Activated T-helper 1 cell treated with anti-CD3 and anti-CD28 coated beads, Interleukin-12 subunit alpha, Interleukin-12 subunit beta, Interleukin-2, Interleukin-4 antibody, amounts not matched to agents 30 ng/mL and 10 ng/mL and 1 ng/mL, durations not matched to agents 14 hours and 24 hours and 36 hours (primary cell): Measurements from ENCODE around the gene GGNBP2. TPM values are rescaled to one million over a fixed set of nuclear protein-coding genes. Genes with fewer than 3 reads are reported as not detected.

Source experiments
- DNase-seq: peaks from one replicate; pipeline ENCODE4 v3.0.0; 2021; ENCODE audit warnings: low spot score
- H3K27ac Mint-ChIP-seq: one replicate; pipeline ENCODE4 v1.8.0; 2021; ENCODE audit warnings: mild to moderate bottlenecking, mixed read lengths
- H3K27me3 Mint-ChIP-seq: one replicate; pipeline ENCODE4 v1.8.0; 2022; ENCODE audit warnings: mild to moderate bottlenecking, moderate library complexity, mixed read lengths; ENCODE audit not compliant: insufficient read depth
- H3K36me3 Mint-ChIP-seq: one replicate; pipeline ENCODE4 v1.8.0; 2021; ENCODE audit warnings: low read depth, mixed read lengths
- H3K4me1 Mint-ChIP-seq: one replicate; pipeline ENCODE4 v1.8.0; 2021; ENCODE audit warnings: low read depth, mixed read lengths
- H3K4me3 Mint-ChIP-seq: one replicate; pipeline ENCODE4 v1.8.0; 2021; ENCODE audit warnings: mild to moderate bottlenecking, moderate library complexity, mixed read lengths
- H3K9me3 Mint-ChIP-seq: one replicate; pipeline ENCODE4 v1.8.0; 2021; ENCODE audit warnings: mixed read lengths
- intact Hi-C: fragments of 100-400 bp; cut with micrococcal nuclease; formaldehyde crosslinking; loops from one replicate; pipeline ENCODE4 v1.15.1; 2024
- total RNA-seq: library from RNA; stranded (reverse); gene quantifications from 2 replicates; pipeline ENCODE4 v1.2.3, GENCODE V29; 2022

GGNBP2 gene
- total RNA-seq, 1 donor from 2014 or later: 77.1 TPM

DNA sequence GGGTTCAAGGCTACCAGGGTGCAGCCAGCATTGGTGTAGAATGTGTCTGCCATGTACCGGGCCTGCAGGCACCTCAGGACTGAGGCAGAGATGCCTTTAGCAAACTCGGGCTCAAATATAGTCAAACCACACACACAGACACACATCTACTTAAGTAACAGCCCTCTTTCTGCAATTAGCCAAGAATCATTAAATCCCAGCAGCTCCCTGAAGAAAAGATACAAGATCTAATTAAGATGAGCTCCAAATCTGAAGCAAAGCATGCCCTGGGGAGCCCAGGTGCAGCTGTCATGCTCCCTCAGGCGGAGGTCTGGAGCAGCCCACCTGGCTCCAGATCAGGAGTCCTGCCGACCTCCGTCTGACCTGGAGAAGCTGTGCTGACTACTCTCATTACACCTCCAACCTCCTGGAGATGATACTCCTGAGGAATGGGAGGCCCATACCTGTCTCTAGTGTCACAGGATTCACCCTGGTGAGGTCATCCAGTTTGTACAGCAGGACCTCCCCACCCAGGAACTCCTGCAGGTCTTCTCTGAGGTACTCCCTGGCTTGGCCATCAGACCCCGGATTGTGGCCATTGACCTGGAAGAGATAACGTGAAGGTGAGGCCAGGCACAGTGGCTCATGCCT is 17.0 kb upstream of the GGNBP2 start:
- intact Hi-C loops: no loop called here
- DNase-seq: no peak
- peaks cover 48% of the 10 kb centered on the region for H3K36me3 Mint-ChIP-seq
- peaks cover 40% of the 10 kb centered on the region for H3K4me1 Mint-ChIP-seq
- H3K4me3 Mint-ChIP-seq: no peak overlapping the region
- H3K27me3 Mint-ChIP-seq: no peaks in the 10 kb centered on the region
- no peaks in the 10 kb centered on the region for H3K9me3 Mint-ChIP-seq
- no peak overlapping the region for H3K27ac Mint-ChIP-seq

DNA sequence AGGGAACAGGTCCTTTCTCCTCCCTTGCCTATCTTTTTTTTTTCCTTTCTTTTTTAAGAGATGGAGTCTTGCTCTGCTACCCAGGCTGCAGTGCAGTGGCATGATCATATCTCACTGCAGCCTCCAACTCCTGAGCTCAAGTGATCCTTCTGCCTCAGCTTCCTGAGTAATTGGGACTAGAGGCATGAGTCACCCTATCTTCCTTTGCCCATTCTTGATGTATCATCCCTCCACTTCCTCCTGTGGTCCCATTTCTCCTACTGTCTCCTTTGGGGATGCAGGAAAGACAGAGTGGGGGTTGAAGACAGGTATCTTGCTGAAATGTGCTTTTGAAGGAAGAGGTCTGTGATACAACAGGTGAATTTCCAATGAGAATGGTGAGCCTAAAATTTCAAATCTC is 15.6 kb upstream of the GGNBP2 start:
- Mint-ChIP-seq H3K9me3 (no peaks in the 10 kb centered on the region), H3K4me1 (peaks cover 50% of the 10 kb centered on the region), H3K27me3 (no peaks in the 10 kb centered on the region), H3K27ac (no peak overlapping the region), H3K36me3 (peaks cover 49% of the 10 kb centered on the region), H3K4me3 (no peak overlapping the region)
- no peak for DNase-seq
- intact Hi-C loops: no loop called here

DNA sequence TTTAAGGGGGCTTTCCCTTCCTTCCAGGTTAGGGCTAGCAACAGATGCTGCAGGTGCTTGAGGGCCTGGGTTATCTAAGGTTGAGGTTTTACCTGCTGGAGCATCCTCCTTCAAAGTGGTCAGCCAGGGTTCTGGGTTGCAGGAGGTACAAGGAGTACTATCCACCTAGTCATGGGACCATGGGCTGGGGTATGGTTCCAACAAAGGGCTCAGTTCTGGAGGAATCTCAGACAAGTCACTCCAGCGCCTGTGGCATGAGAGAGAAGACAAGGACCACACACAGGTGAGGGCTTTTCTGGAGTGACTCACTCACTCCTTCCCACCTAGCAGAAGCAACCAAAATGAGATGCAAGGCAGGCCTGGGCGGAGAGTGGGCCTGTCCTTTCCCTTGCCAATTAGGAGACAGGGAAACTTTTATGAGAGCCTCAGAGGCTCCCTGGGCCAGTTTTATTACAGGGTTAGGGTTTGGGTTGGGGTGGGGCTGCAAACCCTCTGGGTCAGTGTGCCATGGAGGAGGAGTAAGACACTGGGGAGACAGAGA is 12.2 kb upstream of the GGNBP2 start:
- no peak for DNase-seq
- no peaks in the 10 kb centered on the region for H3K9me3 Mint-ChIP-seq
- H3K27ac Mint-ChIP-seq: peak overlapping the region; percentile 66
- peak overlapping the region; percentile 68 for H3K4me3 Mint-ChIP-seq
- H3K36me3 Mint-ChIP-seq: peaks cover 32% of the 10 kb centered on the region
- intact Hi-C loops: loop anchor here (10.0 kb wide), 1 partner anchor 412 kb away; the partner anchor contains the start of gene AATF
- H3K27me3 Mint-ChIP-seq: no peaks in the 10 kb centered on the region
- peaks cover 41% of the 10 kb centered on the region for H3K4me1 Mint-ChIP-seq

DNA sequence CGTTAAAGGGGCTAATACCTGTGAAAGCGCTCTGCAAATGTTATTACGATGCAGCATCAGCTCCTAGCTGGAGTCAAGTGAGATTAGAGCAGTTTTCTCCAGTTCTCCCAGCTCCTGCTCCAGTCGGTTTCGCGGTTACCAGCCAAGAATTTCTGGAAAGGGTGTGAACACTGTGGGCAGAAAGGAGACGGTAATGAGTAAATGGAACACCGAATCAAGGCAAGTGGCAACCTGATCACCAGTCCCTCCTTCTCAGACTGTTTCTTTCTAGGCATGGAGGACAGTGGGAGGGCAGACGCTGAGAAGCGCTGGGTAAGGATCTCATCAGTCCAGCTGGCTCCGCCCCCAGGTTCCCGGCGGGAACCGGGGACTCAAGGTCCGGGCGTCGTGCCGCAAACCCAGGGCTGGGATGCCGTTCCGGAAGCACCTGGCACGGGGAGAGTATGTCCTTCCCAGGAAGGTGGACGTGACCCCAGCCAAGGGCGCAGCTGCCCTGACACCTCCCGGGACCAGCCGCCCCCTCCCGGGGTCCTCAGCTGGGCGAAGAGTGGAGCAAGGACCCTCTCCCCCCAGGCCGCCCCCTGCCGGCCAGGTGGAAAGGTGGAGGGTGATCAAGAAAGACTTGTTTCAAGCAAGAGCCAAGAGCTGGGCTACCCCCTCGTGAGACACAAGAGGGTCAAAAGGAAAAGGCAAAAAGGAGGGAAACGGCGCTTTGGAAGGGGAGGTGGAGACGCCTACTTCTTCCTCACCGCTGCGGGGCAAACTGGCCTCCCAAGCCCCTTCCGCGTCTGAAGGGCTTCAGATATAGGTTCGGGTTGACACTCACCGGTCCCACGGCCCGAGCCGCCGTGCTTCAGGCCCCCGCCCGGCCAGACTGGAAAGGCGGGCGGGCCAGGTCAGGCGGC is 10.5 kb upstream of the GGNBP2 start:
- no peaks in the 10 kb centered on the region for H3K9me3 Mint-ChIP-seq
- H3K36me3 Mint-ChIP-seq: peaks cover 34% of the 10 kb centered on the region
- peak overlapping the region; percentile 98 for H3K4me3 Mint-ChIP-seq
- peaks cover 38% of the 10 kb centered on the region for H3K4me1 Mint-ChIP-seq
- H3K27me3 Mint-ChIP-seq: no peaks in the 10 kb centered on the region
- intact Hi-C loops: loop anchor here (1.0 to 10.0 kb wide), 3 partner anchors 48 to 411 kb away; partner anchors contain the start of genes AATF, MRM1 and ZNHIT3
- DNase-seq: peak; percentile 38
- H3K27ac Mint-ChIP-seq: peak overlapping the region; percentile 99

DNA sequence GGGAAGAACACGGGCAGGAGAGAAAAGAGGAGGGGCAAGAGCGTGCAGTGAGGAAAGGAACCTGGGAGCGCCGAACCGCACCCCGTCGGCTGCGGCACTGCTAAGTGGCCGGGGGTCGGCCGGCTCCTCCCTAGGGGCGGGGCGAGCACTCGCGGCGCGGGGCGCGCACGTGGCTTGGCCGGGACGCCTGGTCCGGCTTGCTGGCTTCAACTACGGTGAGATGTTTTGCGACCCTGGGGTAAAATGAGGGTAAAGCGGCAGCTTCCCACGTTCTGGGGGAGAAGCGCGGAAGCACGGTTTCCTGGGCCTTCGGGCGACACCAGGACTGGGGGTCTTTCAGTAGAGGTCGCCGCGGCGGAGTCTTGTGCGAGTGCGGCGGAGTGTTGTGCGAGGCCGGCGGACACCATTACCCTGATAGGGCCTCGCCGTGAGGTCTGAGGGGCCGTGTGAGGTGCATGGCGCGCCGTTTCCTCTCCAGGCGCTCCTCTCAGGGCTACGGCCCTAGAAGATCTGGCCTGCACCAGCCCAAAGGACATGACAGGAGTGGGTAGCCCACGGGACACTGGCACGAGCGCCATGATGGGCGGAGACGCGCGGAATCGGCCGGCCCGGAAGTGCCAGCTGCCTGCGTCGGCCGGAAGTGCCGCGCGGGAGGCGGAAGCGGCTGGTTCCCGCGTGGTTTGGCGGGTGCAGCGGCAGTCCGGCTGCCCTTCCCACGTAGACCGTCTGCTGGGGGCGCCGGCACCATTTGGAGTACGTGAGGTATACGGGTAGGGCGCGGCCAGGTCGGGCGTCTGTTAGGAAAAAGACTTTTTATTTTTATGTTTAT is 9.7 kb upstream of the GGNBP2 start, which contains the start of the genes MYO19 and PIGW:
MYO19 (minus strand) TSS at position 29 of the 829 bp plus-strand sequence. CDS start 2,330 bp downstream, outside the sequence.
PIGW (plus strand) TSS at position 148 of the 829 bp plus-strand sequence. CDS start 2,115 bp downstream, outside the sequence.
- peaks cover 39% of the 10 kb centered on the region for H3K4me1 Mint-ChIP-seq
- peaks cover 37% of the 10 kb centered on the region for H3K36me3 Mint-ChIP-seq
- peak within 1 kb of the TSS; percentile 98 for H3K4me3 Mint-ChIP-seq
- intact Hi-C loops: loop anchor here (1.0 to 10.0 kb wide), 5 partner anchors 9 to 410 kb away; partner anchors contain the start of genes AATF, DHRS11, GGNBP2 and MRM1
- H3K9me3 Mint-ChIP-seq: no peaks in the 10 kb centered on the region
- peak within 1 kb of the TSS; percentile 99 for H3K27ac Mint-ChIP-seq
- no peaks in the 10 kb centered on the region for H3K27me3 Mint-ChIP-seq
- peak; percentile 86 for DNase-seq

DNA sequence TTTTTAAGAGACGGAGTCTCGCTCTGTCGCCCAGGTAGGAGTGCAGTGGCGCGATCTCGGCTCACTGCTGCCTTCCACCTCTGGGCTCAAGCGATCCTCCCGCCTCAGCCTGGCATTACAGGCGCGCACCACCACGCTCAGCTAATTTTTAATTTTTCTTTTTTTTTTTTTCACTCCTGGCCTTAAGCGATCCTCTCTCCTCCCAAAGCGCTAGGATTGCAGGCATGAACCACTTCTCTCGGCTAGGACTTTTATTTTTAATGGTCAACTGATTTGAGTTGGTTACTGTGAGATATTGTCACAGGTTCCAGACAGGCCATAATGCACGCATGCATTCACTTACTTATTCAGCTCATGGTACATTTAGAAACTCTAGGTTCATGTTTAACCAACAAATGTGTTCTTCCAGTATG is 9.0 kb upstream of the GGNBP2 start:
- H3K9me3 Mint-ChIP-seq: no peaks in the 10 kb centered on the region
- H3K36me3 Mint-ChIP-seq: peaks cover 37% of the 10 kb centered on the region
- DNase-seq: no peak
- intact Hi-C loops: loop anchor here (1.0 to 10.0 kb wide), 3 partner anchors 9 to 409 kb away; partner anchors contain the start of genes AATF, DHRS11 and GGNBP2
- H3K4me1 Mint-ChIP-seq: peaks cover 39% of the 10 kb centered on the region
- H3K4me3 Mint-ChIP-seq: peak overlapping the region; percentile 98
- peak overlapping the region; percentile 99 for H3K27ac Mint-ChIP-seq
- no peaks in the 10 kb centered on the region for H3K27me3 Mint-ChIP-seq

DNA sequence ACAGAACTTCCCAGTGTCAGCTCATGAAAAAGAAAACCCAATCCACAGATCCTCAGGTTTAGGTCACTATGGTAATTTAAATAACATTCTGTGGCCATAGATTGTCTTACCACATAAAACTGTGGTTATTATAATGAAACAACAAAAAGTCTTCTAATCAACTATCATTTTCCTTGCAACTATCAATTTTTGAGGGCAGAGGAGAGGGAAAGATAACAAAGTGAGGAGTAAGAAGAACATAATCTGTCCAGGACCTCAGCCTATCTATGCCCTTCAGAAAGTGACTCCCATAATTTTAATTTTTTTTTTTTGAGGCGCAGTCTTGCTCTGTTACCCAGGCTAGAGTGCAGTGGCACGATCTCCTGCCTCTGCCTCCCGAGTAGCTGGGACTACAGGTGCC is 4.0 kb upstream of the GGNBP2 start:
- H3K36me3 Mint-ChIP-seq: peaks cover 21% of the 10 kb centered on the region
- DNase-seq: no peak
- H3K4me1 Mint-ChIP-seq: peaks cover 13% of the 10 kb centered on the region
- intact Hi-C loops: no loop called here
- H3K4me3 Mint-ChIP-seq: no peak overlapping the region
- H3K9me3 Mint-ChIP-seq: no peaks in the 10 kb centered on the region
- H3K27ac Mint-ChIP-seq: no peak overlapping the region
- H3K27me3 Mint-ChIP-seq: no peaks in the 10 kb centered on the region

DNA sequence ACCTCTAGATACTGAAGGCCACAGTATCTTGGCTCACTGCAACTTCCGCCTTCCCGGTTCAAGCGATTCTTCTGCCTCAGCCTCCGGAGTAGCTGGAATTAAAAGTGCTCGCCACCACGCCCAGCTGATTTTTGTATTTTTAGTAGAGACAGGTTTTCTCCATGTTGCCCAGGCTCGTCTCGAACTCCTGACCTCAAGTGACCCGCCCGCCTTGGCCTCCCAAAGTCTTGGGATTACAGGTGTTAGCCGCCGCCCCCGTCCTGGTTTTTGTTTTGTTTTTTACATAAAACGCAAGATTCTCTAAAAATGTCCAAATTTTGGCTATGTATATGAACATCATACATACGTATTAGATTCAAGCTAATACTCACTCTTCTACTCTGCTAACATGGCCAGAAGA is 2.0 kb upstream of the GGNBP2 start:
- Mint-ChIP-seq H3K36me3 (peaks cover 24% of the 10 kb centered on the region), H3K4me3 (peak overlapping the region; percentile 26), H3K27me3 (no peaks in the 10 kb centered on the region), H3K4me1 (peaks cover 17% of the 10 kb centered on the region), H3K9me3 (no peaks in the 10 kb centered on the region), H3K27ac (no peak overlapping the region)
- no peak for DNase-seq
- intact Hi-C loops: no loop called here

DNA sequence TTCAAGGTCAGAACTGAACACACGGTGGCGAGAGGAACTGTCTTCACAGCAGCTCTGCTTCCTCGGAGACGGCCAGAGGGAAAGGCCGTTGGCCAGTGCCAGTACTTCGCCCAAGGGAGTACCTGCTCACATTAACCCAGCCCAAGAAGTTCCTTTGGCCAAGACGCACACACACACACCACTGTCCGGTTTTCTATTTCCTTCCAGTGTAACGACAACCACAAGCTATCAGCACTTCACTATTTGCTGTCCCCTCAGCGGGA is 744 bp upstream of the GGNBP2 start:
- Mint-ChIP-seq H3K27ac (peak overlapping the region; percentile 99), H3K36me3 (peaks cover 19% of the 10 kb centered on the region), H3K4me1 (peaks cover 26% of the 10 kb centered on the region), H3K27me3 (no peaks in the 10 kb centered on the region), H3K9me3 (no peaks in the 10 kb centered on the region), H3K4me3 (peak overlapping the region; percentile 91)
- DNase-seq: no peak
- intact Hi-C loops: loop anchor here (1.0 to 2.0 kb wide), 3 partner anchors 9 to 57 kb away; partner anchors contain the start of genes DHRS11 and MRM1

DNA sequence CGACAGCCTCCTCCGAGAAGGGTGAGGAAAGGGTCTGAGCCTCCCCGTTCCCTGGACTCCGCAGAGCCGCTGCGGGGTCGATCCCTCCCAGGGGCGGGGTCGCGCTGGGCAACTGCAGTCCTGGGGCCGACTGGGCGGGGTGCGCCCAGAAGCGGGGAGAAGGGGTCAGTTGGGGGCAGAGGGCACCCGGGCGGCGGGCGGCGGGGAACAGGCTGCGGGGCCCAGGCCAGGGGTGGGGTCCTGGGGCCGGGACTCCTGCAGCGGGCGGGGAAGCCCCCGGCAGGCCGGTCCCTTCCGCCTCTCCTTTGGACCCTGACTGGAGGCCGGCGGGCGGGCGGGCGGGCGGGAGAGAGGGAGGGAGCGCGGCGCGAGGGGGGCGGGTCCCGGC is 352 bp downstream of the GGNBP2 start:
- intact Hi-C loops: loop anchor here (1.0 to 5.0 kb wide), 4 partner anchors 46 to 1062 kb away; partner anchors contain the start of genes DHRS11, SYNRG and ZNHIT3
- peaks cover 29% of the 10 kb centered on the region for H3K4me1 Mint-ChIP-seq

DNA sequence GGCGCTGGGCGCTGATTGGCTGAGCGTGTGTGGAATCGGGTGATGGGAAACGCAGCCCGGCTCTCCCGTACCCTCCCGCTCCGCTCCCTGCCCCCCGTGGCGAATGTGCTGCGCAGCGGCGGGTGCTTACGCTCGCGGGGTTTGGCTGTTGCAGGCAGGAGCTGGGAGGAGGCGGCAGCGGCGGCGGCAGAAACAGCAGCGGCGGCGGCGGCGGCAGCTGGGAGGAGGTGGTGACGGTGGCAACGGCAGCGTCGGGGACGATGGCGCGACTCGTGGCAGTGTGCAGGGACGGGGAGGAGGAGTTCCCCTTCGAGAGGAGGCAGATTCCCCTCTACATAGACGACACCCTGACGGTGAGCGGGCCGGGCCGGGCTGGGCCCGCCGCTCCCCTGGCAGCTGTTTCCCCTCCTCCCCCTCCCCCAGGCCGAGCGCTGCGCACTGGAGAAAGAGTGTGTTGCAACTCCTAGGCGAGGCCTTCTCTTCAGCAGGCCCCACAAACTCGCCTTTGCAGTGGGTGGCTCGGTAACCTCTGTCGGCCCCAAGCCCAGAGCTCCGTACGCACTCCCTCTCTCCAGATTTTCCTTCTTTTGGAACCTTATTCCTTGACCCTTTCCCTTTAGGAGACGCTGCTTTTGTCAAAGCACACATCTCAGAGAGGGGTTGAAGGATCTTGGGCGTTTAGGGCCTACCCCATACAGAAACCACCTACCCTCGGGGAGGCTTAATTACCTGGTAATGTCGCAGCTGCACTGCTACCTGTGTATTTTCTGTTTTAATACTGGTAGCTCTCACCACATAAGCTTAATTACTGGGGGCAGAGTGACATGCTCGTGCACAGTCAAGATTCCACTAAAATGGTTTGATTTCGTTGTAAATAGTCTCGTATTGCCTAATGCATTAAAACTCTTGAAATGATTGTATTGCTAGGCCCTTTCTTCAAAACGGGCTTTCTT is 1.0 kb downstream of the GGNBP2 start:
- intact Hi-C loops: loop anchor here (1.0 to 5.0 kb wide), 4 partner anchors 45 to 1062 kb away; partner anchors contain the start of genes DHRS11, SYNRG and ZNHIT3
- H3K4me3 Mint-ChIP-seq: peak overlapping the region; percentile 87
- H3K27me3 Mint-ChIP-seq: no peaks in the 10 kb centered on the region
- peak; percentile 95 for DNase-seq
- H3K4me1 Mint-ChIP-seq: peaks cover 36% of the 10 kb centered on the region
- peaks cover 19% of the 10 kb centered on the region for H3K36me3 Mint-ChIP-seq
- no peaks in the 10 kb centered on the region for H3K9me3 Mint-ChIP-seq
- H3K27ac Mint-ChIP-seq: peak overlapping the region; percentile 92

More for the DNA sequence above, 352 bp downstream of the GGNBP2 start:
- Mint-ChIP-seq H3K4me3 (peak overlapping the region; percentile 91), H3K36me3 (peaks cover 15% of the 10 kb centered on the region), H3K9me3 (no peaks in the 10 kb centered on the region), H3K27me3 (no peaks in the 10 kb centered on the region), H3K27ac (peak overlapping the region; percentile 99)
- no peak for DNase-seq
